Measurements from ENCODE around the gene ZNF140.

ZNF140 gene

DNA sequence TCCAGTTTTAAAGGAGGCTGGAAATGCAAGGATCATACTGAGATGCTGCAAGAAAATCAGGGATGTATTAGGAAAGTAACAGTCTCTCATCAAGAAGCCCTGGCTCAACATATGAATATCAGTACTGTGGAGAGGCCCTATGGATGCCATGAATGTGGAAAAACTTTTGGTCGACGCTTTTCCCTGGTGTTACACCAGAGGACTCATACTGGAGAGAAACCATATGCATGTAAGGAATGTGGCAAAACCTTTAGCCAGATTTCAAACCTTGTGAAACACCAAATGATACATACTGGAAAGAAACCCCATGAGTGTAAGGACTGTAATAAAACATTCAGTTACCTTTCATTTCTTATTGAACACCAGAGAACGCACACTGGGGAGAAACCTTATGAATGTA lies 24.9 kb downstream of the ZNF140 start:
- no peak for DNase-seq (ENCODE audit: extremely low spot score)
- CTCF ChIA-PET = no interaction called here
- POLR2A ChIA-PET = no interaction called here
- TF ChIP-seq ELF4 (IDR thresholded peaks at IDR 0.05) (no peak), NFRKB (IDR thresholded peaks at IDR 0.05) (no peak), ZNF384 (IDR thresholded peaks at IDR 0.05) (no peak), BHLHE40 (IDR thresholded peaks at IDR 0.05; ENCODE audit: borderline replicate concordance) (no peak), L3MBTL2 (conservative IDR thresholded peaks at IDR 0.05) (no peak), FOXM1 (IDR thresholded peaks at IDR 0.05; ENCODE audit: borderline replicate concordance) (no peak), FOXK2 (IDR thresholded peaks at IDR 0.05) (no peak), CTBP1 (IDR thresholded peaks at IDR 0.05; ENCODE audit: borderline replicate concordance) (no peak), LEF1 (IDR thresholded peaks at IDR 0.05; ENCODE audit: borderline replicate concordance) (no peak), HDGF (IDR thresholded peaks at IDR 0.05; ENCODE audit: borderline replicate concordance) (no peak), SUZ12 (IDR thresholded peaks at IDR 0.05) (no peak)

GRCh38 chr12:133106253-133106652 lies 25.5 kb downstream of the ZNF140 start:
- no peak for TF ChIP-seq FOXA1 (IDR thresholded peaks at IDR 0.05)
- no peak for TF ChIP-seq HDGF (IDR thresholded peaks at IDR 0.05; ENCODE audit: borderline replicate concordance)
- TF ChIP-seq, protein P1, sequence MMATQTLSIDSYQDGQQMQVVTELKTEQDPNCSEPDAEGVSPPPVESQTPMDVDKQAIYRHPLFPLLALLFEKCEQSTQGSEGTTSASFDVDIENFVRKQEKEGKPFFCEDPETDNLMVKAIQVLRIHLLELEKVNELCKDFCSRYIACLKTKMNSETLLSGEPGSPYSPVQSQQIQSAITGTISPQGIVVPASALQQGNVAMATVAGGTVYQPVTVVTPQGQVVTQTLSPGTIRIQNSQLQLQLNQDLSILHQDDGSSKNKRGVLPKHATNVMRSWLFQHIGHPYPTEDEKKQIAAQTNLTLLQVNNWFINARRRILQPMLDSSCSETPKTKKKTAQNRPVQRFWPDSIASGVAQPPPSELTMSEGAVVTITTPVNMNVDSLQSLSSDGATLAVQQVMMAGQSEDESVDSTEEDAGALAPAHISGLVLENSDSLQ (IDR thresholded peaks at IDR 0.05) = no peak
- no peak for TF ChIP-seq FOXK2 (IDR thresholded peaks at IDR 0.05)
- TF ChIP-seq SP1 (IDR thresholded peaks at IDR 0.05) = no peak
- no peak for TF ChIP-seq NFRKB (IDR thresholded peaks at IDR 0.05)
- no peak for TF ChIP-seq ARNT (IDR thresholded peaks at IDR 0.05)
- no peak for TF ChIP-seq FOXM1 (IDR thresholded peaks at IDR 0.05; ENCODE audit: borderline replicate concordance)
- no peak for TF ChIP-seq BHLHE40 (IDR thresholded peaks at IDR 0.05; ENCODE audit: borderline replicate concordance)
- no peak for TF ChIP-seq TARDBP (IDR thresholded peaks at IDR 0.05)
- TF ChIP-seq ZNF384 (IDR thresholded peaks at IDR 0.05) = no peak
- TF ChIP-seq SUZ12 (IDR thresholded peaks at IDR 0.05) = no peak
- no peak for TF ChIP-seq CTBP1 (IDR thresholded peaks at IDR 0.05; ENCODE audit: borderline replicate concordance)
- no peak for DNase-seq (ENCODE audit: extremely low spot score)
- POLR2A ChIA-PET = no interaction called here
- CTCF ChIA-PET = no interaction called here

GRCh38 chr12:133107121-133107520 lies 26.4 kb downstream of the ZNF140 start:
- no peak for DNase-seq (ENCODE audit: extremely low spot score)
- TF ChIP-seq BHLHE40 (IDR thresholded peaks at IDR 0.05; ENCODE audit: borderline replicate concordance) (no peak), TARDBP (IDR thresholded peaks at IDR 0.05) (no peak), FOXM1 (IDR thresholded peaks at IDR 0.05; ENCODE audit: borderline replicate concordance) (no peak), FOXA1 (IDR thresholded peaks at IDR 0.05) (no peak), ARNT (IDR thresholded peaks at IDR 0.05) (no peak), FOXK2 (IDR thresholded peaks at IDR 0.05) (no peak), ZNF384 (IDR thresholded peaks at IDR 0.05) (no peak), LEF1 (IDR thresholded peaks at IDR 0.05; ENCODE audit: borderline replicate concordance) (no peak), NFRKB (IDR thresholded peaks at IDR 0.05) (no peak), CTBP1 (IDR thresholded peaks at IDR 0.05; ENCODE audit: borderline replicate concordance) (no peak), SP1 (IDR thresholded peaks at IDR 0.05) (no peak), ELF4 (IDR thresholded peaks at IDR 0.05) (no peak), L3MBTL2 (conservative IDR thresholded peaks at IDR 0.05) (no peak)
- TF ChIP-seq, protein P1 (IDR thresholded peaks at IDR 0.05) = no peak
- ChIA-PET POLR2A (no interaction called here), CTCF (no interaction called here)

DNA sequence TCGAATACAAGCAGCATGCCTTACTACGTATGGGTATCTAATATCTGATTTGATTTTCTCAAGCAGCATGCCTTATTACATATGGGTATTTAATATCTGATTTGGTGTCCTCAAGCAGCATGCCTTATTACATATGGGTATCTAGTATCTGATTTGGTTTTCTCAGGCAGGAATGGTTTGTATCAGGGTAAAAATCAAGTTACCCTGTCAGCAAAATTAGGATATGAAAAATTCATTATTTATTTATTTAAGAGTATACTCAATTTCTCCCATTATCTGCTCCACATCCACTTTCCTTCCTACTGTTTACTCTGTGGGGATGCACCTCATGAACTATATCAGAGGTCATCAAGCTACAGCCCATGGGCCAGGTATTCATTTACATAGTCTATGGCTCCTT lies 27.4 kb downstream of the ZNF140 start:
- CTCF ChIA-PET = no interaction called here
- DNase-seq (ENCODE audit: extremely low spot score) = no peak
- TF ChIP-seq FOXA1 (IDR thresholded peaks at IDR 0.05) = no peak
- TF ChIP-seq ARNT (IDR thresholded peaks at IDR 0.05) = no peak
- TF ChIP-seq BHLHE40 (IDR thresholded peaks at IDR 0.05; ENCODE audit: borderline replicate concordance) = no peak
- TF ChIP-seq FOXM1 (IDR thresholded peaks at IDR 0.05; ENCODE audit: borderline replicate concordance) = no peak
- TF ChIP-seq TARDBP (IDR thresholded peaks at IDR 0.05) = no peak
- TF ChIP-seq, protein P1 (IDR thresholded peaks at IDR 0.05) = no peak
- TF ChIP-seq FOXK2 (IDR thresholded peaks at IDR 0.05) = no peak
- TF ChIP-seq ZNF384 (IDR thresholded peaks at IDR 0.05) = no peak
- TF ChIP-seq SP1 (IDR thresholded peaks at IDR 0.05) = no peak
- TF ChIP-seq NFRKB (IDR thresholded peaks at IDR 0.05) = no peak
- POLR2A ChIA-PET = no interaction called here

DNA sequence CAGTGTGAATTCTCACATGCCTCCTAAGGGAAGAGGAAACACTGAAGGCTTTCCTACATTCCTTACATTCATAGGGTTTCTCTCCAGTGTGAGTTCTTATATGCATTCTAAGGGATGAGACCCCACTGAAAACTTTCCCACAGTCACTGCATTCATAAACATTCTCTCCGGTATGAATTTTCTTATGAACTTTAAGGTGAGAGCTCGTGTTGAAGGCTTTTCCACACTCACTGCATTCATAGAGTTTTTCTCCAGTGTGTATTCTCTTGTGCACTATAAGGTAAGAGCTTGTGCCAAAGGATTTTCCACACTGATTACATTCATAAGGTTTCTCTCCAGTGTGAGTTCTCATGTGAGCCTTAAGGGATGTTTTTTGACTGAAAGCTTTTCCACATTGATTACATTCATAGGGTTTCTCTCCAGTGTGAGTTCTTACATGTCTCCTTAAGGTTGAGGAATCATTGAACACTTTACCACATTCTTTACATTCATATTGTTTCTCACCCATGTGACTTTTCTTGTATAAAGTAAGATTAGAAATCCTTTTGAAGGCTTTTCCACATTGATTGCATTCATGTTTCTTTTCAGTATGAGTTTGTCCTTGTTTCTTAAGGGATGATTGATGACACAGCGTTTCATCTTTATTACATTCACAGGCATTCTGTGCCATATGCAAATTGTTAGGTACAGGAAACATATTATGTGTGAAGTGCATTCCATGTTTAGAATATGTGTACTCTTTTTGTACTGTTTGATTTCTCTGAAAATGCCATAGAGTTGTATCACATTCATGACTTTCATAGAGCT lies 39.9 kb downstream of the ZNF140 start:
- DNase-seq (ENCODE audit: extremely low spot score) = no peak
- CTCF ChIA-PET = no interaction called here
- POLR2A ChIA-PET = no interaction called here

More for the DNA sequence above, 39.9 kb downstream of the ZNF140 start:
- TF ChIP-seq L3MBTL2 (conservative IDR thresholded peaks at IDR 0.05) = no peak
- TF ChIP-seq ZNF384 (IDR thresholded peaks at IDR 0.05) = no peak
- TF ChIP-seq SP1 (IDR thresholded peaks at IDR 0.05) = no peak
- no peak for TF ChIP-seq CTBP1 (IDR thresholded peaks at IDR 0.05; ENCODE audit: borderline replicate concordance)
- TF ChIP-seq FOXK2 (IDR thresholded peaks at IDR 0.05) = no peak
- no peak for TF ChIP-seq ARNT (IDR thresholded peaks at IDR 0.05)
- TF ChIP-seq, protein P1 (IDR thresholded peaks at IDR 0.05) = no peak
- no peak for TF ChIP-seq BHLHE40 (IDR thresholded peaks at IDR 0.05; ENCODE audit: borderline replicate concordance)
- TF ChIP-seq LEF1 (IDR thresholded peaks at IDR 0.05; ENCODE audit: borderline replicate concordance) = no peak
- TF ChIP-seq FOXM1 (IDR thresholded peaks at IDR 0.05; ENCODE audit: borderline replicate concordance) = no peak
- no peak for TF ChIP-seq TARDBP (IDR thresholded peaks at IDR 0.05)
- TF ChIP-seq ELF4 (IDR thresholded peaks at IDR 0.05) = no peak
- no peak for TF ChIP-seq NFRKB (IDR thresholded peaks at IDR 0.05)
- no peak for TF ChIP-seq SUZ12 (IDR thresholded peaks at IDR 0.05)
- no peak for TF ChIP-seq HDGF (IDR thresholded peaks at IDR 0.05; ENCODE audit: borderline replicate concordance)
- TF ChIP-seq FOXA1 (IDR thresholded peaks at IDR 0.05) = no peak
